ENCODE data around the gene DBP.
"Not testable (repeated sequence)": the region's sequence is repeated elsewhere in the genome, so short reads cannot be mapped to it uniquely, and the experiment has no call there.

Gene DBP

DNA sequence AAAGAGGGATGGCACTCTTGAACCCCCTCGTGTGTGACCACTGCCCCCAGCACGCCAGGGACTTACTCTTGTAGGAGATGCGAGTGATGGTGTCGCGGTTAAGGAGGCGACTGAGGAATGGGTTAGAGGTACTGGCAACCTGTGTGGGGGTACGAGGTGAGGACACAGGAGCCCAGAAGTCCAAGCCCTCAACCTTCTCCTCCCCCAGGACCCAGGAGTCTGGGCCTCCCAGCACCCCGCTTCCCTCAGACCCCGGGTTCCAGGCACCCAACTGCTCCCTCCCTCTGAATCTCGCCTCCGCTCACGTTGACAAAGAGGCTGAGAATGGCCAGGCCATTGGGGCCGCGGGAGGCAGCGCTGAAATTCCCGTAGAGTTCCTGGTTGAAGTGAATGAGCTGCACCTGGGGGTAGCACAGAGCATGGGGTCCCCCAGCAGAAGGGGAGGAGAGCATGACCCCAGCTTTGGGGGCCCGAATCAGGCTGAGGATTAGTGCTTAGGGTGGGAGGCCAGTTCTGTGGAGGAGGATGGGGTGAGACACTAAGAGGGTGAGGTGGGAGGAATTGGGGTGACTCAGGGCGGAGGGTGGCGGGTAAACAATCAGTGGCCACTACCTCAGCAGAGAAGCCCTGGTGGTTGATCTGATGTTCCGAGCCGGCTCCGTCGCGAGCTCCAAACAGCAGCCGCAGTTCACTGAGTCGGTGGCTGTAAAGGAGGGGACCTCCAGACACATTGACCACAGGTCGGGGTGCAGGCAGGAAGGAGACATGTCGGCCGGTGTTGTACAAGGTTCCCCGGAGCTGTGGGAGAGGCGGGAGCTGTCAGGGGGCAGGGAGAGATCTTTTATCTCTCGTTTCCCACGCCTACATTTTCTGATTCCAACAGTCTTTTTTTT lies 2.5 kb upstream of the DBP start:
- no peak for DNase-seq

DNA sequence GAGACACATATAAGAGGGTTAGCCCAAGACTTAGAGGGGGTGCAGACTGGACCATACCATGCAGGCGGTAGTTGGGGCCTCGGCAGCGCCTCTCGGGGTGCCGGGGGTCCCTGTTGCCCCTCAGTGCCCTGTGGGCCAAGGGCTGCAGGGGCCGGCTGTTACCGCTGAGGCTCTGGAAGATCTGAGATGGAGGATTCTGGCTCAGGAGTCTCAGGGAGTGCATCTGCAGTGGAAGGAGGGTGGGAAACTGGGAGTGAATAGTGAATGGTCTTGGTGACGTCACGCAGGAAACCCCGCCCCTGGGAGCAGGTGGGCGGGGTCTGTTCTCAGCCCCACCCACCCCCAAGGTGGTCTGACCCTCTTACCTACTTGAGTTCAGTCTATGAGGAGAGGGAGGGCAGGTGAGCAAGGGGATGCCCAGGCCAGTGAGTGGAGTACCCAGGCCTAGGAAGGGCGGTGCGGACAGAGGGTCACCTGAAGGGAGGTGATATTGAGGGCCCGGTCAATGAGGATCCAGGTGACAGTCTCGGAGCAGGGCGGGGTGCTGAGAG lies 1.7 kb upstream of the DBP start:
- DNase-seq: no peak

DNA sequence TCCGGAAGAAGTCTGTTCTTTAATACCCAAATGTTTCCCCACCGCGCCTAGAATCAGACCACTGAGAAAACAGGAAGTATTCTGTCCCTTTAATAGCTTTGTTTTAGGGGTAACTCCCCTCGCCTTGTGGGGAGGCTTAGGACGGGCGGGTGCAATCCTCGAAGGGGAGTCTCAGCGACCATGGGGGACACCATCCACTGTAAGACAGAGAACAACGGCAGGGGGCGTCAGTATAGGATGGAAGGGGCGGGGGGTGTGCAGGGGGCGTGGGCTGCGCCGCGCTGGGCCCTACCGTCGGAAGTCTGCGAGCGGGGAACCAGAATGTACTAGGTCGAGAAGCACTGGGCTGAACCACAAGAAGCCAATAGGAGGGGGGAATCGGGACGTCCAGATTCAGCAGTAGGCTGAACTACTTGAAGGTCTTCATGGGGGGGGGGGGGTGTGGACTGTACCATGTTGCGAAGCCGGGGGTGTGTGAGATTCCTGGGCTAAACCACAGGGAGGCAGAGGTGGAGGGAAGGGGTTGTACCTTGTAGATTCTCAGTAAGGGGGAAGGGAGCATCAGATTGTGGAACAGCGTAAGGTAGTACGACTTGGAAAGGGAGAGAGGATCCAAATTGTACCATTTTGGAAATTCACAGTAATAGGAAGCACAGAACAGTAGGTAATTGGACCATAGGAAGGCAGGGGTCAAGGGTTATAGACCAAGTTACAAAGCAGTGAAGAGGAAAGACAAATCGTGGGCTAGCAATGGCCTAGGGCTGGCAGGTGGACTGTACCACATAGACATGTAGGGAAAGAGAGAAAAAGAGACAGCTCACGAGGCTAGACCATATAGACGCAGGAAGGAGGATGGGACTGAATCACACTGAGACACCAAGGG lies 1.0 kb upstream of the DBP start:
- DNase-seq: peak; percentile 96

DNA sequence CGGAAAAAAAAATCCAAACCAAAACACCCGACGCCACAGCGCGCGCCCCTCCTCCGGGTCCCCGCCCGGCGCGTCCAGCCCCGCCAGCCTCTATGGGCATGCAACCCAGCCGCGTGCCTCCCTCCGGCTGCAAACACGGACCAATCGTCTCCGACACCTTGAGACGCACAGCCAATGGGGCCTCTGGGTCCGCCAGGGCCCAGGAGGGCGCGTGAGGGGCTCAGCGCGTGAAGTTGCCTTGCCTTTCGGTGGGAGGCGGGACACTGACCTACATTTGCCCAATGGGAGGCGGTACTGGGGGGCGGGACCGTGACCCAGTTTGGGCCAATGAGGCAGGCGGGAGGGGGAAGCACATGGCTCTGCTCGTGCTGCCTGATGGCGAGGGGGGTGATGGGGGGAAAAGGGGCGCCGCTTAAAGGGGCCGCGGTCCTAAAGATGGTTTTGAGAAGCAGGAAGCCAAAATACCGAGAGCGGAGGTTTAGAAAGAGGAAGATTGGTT lies 319 bp upstream of the DBP start:
- DNase-seq: peak; percentile 100

DNA sequence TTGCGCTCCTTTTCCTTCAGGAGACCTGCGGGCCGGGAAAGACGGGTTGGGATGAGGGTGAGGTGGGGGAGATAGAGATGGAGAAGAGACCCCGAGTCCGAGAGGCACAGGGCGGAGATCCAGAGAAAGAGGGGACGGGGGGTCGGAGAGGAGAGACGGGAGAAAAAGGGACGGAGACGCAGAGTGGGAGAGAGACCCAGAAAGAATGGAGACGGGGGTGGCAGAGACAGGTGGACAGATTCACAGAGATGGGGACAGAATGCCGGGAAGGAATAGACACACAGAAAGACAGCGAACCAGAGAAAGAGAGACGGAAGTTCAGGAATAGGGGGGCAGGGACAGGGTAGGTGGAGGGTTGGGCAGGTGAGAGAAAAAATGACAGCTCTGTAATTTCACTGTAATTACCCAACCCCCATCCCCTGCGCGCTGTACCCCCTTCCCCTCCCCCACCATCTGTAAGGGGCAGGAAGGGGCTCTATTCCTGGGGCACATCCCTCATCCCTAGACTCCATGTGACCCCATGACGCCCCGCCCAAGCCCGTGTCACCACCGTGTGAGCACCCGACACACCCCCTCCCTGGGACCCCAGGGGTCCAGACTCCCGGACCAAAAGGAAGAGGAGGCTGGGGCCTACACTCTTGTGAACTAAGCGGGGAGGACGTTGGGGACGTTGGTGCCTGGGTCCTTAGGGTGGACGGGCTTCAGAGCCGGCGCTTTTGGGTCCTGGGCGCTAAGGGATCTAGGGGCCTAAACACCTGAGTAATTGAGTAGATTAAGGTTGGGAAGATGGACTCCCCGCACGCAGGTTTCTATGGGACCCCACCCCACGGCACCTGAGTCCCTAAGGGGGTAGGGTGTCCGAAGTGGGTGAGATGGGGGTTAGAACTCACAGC lies 967 bp downstream of the DBP start:
- peak; percentile 54 for DNase-seq

DNA sequence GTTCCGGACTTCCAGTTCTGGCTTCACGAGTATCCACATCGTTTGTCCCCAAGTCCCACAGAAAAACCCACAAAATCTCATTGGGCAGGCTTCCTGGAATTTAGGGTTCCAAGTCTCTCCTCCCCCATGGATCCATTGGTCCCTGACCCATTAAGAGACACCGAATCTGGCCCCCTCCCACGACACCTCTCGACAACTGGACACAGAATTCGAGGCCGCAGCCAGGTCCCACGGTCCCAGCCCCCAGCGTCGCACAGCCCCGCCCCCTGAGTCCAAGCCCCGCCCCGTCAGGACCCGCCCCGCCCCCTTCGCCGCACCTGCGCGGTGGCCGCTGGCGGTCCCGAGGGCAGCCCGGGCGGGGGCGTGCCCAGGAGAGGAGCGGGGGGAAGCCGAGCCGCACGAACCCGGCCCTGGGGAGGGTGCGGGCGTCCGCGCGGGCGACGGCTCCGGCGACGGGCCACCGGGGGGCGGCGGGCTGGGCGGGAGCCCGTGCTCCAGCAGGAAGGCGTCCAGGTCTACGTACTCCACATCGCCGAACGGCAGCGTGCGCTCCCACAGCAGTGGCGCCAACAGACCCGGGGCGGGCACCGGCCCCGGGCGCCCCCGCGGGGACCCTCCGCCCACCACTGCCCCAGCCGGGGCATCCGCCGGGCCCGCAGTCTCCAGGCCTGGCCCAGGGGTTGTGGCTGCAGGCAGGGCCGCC lies 1.8 kb downstream of the DBP start:
- peak; percentile 85 for DNase-seq

DNA sequence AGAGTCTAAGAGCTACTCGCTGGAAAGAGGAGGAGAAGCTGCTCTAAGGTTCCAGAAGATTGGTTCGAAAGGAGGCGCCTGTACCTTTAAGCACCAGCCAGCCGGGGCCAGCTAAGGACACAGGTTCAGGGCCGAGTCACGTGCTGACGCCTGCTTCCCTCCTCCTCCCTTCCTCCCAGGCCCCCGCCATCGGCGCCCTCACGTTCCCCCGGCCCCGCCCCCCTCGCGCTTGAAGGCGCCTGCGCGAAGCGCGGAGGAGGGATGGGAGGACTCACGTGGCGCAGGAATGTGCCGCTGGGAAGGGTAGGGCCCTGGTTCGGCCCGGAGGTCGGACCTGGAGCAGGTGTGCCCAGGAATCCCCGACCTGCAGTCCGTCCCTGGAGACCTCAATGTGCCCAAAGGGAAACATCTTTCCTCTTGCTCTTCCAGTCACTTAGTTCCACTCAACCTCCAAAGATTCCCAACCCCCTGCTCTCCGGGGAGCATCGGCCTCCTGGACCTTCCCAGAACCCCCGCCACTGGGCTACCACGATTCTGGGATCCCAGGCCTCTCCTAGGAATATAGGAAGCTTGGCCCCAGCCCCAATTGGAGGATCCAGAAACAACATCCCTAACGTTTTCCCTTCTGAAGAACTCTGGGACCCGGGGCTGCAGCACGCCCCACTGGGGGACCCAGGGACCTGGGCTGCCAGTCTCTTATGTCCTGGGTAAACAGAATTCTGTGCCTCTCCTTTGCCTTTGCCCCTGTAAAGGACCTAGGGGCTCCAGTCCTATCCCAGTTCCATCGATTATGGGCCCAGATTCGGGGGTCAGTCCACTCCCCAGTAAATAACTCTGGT lies 2.5 kb downstream of the DBP start:
- peak; percentile 99 for DNase-seq

DNA sequence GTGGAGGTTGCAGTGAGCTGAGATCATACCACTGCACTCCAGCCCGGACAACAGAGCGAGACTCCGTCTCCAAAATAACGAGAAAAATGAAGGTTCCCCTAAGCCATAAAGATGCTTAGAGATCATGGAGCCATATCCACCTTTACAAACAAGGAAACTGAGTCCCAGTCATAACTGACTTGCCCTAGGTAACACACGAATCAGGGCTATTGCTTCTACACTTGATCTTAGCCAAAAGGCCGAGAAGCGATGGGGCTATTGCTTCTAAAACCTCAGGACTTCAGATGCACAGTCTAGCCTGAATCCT lies 3.2 kb downstream of the DBP start:
- no peak for DNase-seq

DNA sequence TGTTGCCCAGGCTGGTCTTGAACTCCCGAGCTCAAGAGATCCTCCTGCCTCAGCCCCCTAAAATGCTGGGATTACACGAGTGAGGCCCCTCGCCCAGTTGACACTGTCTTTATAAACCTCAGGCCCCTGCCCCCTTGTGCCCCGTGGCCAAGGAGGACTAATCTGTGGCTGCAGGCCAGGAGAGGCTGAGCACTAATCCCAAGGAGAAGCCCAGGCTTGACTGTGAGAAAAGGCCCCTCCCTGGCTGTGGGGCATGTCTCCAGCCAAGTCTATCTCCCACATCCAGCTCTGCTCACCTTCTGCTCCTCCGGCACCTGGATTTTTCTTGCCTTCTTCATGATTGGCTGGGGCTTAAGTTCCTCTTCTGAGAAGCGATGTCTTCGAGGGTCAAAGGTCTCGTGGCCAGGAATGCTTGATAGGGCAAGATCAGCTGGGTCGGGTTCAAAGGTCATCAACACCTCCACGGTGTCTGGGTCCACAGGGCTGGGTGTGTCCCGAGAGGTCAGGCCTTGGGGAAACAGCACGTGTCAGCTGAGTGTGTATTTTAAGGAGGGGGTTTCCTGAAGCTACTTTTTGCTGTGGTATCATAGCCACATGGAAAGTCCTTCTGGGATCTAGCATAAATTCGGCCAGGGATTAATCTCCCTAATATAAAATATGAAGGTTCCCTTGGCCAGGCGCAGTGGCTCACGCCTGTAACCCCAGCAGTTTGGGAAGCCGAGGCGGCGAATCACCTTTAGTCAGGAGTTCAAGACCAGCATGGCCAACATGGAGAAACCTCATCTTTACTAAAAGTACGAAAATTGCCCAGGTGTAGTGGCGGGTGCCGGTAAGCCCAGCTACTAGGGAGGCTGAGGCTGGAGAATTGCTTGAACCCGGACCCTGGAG lies 3.8 kb downstream of the DBP start:
- DNase-seq: no peak

DNA sequence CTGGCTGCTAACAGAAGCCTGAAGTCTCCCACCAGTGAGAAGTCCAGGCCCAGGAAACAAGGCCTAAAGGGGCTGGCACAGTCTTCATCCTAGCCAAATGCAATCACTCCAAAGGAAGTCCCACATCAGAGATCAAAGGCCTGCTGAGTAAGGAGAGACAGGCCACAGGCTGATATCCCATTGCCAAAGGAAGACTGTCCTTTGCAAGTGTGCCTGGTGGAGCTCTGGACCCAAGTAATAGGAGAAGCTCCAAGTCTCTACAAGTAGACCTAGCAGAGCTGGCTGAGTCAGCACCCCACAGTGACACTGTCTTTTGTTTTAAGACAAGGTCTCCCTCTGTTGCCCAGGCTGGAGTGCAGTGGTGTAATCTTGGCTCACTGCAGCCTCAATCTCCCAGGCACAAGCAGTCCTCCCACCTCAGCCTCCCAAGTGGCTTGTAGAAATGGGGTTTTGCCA lies 4.5 kb downstream of the DBP start:
- peak; percentile 67 for DNase-seq

DNA sequence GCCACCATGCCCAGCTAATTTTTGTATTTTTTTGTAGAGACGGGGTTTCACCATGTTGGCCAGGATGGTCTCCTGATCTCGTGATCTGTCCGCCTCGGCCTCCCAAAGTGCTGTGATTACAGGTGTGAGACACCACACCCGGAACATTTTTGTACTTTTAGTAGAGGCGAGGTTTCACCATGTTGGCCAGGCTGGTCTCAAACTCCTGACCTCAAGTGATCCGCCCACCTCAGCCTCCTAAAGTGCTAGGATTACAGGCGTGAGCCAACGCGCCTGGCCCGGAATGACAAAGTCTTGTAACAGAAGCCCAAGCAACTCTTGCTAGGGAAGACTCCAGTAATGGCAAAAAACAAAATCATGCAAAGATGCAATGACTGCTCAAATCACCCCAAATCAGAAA lies 4.9 kb downstream of the DBP start:
- DNase-seq: not testable (repeated sequence)

DNA sequence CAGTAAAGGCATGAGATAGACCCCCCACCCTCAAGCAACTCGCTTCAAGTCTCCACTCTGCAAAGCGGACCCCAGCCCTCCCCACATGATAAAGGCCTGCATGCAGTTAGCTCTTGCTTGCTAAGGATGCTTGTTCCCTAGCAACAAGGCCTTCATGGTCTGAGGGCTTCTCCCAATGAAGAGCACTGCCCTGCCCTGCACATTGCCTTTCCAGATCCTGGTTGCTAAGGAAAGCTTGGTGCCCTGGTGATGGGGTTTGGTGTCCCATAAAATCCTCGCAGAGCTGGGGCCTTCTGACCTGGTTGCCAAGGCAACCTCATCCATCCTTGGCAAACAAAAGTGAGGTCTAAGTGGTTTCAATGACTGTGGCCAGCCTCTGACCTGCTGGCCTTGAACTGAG lies 6.0 kb downstream of the DBP start:
- peak; percentile 57 for DNase-seq

DNA sequence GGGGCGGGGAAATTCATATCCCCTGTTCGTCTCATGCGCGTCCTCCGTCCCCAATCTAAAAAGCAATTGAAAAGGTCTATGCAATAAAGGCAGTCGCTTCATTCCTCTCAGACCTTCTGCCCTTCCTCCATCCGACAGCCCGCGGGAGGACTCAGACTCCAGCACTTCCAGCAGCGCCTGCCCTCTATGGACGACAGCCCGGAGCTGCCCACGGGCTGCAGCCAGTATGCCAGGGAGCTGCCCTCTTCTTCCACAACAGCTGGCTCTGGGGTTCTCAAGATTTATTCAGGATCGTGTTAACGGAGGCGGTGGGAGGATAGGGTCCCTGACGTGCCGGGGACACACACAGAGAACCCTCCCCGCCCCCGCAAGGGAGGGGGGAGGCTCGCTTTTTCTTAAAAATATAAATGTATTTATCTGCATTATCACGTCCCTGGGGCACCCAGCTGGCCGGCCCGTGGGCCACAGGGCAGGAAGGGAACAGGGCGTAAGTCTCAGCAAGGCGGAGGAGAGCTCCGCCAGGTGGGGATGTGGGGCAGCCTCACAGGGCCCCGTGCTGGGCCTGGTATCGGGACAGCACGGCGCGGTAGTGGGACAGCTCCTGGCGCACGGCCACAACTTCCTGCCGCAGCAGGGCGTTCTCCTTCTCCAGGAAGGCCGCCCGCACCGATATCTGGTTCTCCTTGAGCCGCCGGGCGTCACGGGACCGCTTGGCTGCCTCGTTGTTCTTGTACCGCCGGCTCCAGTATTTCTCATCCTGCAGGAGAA lies 6.7 kb downstream of the DBP start:
- DNase-seq: peak; percentile 94

DNA sequence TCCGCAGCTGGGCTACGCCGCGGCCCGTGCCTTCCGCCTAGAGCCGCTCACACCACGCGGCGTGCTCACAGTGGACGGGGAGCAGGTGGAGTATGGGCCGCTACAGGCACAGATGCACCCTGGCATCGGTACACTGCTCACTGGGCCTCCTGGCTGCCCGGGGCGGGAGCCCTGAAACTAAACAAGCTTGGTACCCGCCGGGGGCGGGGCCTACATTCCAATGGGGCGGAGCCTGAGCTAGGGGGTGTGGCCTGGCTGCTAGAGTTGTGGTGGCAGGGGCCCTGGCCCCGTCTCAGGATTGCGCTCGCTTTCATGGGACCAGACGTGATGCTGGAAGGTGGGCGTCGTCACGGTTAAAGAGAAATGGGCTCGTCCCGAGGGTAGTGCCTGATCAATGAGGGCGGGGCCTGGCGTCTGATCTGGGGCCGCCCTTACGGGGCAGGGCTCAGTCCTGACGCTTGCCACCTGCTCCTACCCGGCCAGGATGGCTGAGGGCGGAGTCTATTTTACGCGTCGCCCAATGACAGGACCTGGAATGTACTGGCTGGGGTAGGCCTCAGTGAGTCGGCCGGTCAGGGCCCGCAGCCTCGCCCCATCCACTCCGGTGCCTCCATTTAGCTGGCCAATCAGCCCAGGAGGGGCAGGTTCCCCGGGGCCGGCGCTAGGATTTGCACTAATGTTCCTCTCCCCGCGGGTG lies 7.4 kb downstream of the DBP start:
- DNase-seq: peak; percentile 57

DNA sequence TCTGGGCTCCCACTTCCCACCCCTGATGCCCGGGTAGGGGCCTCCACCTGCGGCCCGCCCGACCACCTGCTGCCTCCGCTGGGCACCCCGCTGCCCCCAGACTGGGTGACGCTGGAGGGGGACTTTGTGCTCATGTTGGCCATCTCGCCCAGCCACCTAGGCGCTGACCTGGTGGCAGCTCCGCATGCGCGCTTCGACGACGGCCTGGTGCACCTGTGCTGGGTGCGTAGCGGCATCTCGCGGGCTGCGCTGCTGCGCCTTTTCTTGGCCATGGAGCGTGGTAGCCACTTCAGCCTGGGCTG lies 7.9 kb downstream of the DBP start:
- DNase-seq: no peak

DNA sequence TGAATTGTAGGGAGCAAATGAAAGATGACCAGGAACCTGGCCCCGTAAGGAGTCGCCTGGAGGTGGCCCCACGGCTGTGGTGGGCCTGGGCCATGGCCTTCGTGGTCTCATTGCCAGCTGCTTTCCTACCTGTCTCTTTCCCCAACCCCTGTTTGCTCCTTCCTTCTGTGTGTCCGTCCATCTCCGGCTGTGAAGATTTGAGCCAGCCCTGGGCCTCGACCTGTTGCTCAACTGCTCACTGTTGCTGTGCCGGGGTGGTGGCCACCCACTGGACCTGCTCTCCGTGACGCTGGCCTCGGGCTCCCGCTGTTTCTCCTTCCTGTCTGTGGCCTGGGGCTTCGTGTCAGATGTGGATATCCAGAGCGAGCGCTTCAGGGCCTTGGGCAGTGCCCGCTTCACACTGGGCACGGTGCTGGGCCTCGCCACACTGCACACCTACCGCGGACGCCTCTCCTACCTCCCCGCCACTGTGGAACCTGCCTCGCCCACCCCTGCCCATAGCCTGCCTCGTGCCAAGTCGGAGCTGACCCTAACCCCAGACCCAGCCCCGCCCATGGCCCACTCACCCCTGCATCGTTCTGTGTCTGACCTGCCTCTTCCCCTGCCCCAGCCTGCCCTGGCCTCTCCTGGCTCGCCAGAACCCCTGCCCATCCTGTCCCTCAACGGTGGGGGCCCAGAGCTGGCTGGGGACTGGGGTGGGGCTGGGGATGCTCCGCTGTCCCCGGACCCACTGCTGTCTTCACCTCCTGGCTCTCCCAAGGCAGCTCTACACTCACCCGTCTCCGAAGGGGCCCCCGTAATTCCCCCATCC lies 8.5 kb downstream of the DBP start:
- DNase-seq: no peak

DNA sequence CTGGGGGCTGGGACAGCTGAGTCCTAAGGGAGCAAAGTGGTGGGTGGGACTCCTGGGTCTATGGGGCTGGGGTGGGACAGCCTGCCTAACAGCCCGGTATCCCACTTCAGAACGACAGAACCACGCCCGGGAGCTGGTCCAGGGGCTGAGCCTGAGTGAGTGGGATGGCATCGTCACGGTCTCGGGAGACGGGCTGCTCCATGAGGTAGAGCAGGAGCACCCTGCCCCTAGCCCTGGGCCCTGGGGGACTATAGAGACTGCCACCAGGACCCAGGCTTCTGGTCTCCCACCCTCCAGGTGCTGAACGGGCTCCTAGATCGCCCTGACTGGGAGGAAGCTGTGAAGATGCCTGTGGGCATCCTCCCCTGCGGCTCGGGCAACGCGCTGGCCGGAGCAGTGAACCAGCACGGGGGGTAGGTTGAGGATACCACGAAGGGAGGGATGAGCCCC lies 9.3 kb downstream of the DBP start:
- no peak for DNase-seq
